Duodenal mucosa (tissue), 2 donors: ENCODE data around the gene PDXK.

Experiments
- H3K27ac ChIP-seq: one replicate; pipeline ENCODE4 v1.7.0; 2013; ENCODE audit warnings: low read depth, low read length
- H3K27me3 ChIP-seq, 2 donors: one replicate each; pipeline ENCODE4 v1.7.0; 2013; ENCODE audit warnings: low read length in 2 of 2, control low read depth in 1 of 2; ENCODE audit not compliant: insufficient read depth in 2 of 2, control insufficient read depth in 1 of 2
- H3K36me3 ChIP-seq, 2 donors: one replicate each; pipeline ENCODE4 v1.7.0; 2013; ENCODE audit warnings: low read length in 2 of 2, control low read depth in 1 of 2; ENCODE audit not compliant: insufficient read depth in 2 of 2, control insufficient read depth in 1 of 2
- H3K4me1 ChIP-seq, 2 donors: one replicate each; pipeline ENCODE4 v1.7.0; 2013; ENCODE audit warnings: low read length in 2 of 2, control low read depth in 1 of 2; ENCODE audit not compliant: insufficient read depth in 2 of 2, control insufficient read depth in 1 of 2
- H3K4me3 ChIP-seq, 2 donors: one replicate each; pipeline ENCODE4 v1.7.0; 2013; ENCODE audit warnings: low read length in 2 of 2, low read depth in 1 of 2
- H3K9ac ChIP-seq, 2 donors: one replicate each; pipeline ENCODE4 v1.7.0; 2013; ENCODE audit warnings: low read length in 2 of 2, low read depth in 1 of 2
- H3K9me3 ChIP-seq, 2 donors: one replicate each; pipeline ENCODE4 v1.7.0; 2013; ENCODE audit warnings: low read length in 2 of 2, control low read depth in 1 of 2; ENCODE audit not compliant: control insufficient read depth in 1 of 2

PDXK gene

DNA sequence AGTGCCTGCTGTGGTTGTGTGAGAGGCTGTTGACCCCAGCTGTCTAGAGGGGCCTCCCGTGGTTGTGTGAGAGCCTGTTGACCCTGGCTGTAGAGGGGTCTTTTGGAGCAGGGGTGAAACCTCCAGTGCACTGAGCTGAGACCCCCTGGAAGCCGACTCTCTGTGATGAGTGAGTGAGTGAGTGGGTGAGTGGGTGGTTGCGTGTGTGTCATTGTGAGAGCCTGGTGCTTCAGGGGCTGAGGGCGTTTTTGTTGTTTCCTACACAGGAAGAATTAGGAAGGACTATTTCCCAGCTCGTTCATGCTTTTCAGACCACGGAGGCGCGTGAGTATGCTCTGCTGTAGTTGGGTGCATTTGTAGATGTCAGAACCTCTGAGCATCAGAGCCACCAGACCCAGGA, 73.5 kb downstream of the PDXK start:
- Histone ChIP-seq H3K36me3 (peaks cover 22 to 57% of the 10 kb centered on the region in 2 donors), H3K9ac (no peak overlapping the region), H3K9me3 (no peaks in the 10 kb centered on the region), H3K27ac (no peak overlapping the region), H3K4me3 (no peak overlapping the region), H3K27me3 (no peaks in the 10 kb centered on the region), H3K4me1 (peaks cover 14 to 18% of the 10 kb centered on the region in 2 donors)

DNA sequence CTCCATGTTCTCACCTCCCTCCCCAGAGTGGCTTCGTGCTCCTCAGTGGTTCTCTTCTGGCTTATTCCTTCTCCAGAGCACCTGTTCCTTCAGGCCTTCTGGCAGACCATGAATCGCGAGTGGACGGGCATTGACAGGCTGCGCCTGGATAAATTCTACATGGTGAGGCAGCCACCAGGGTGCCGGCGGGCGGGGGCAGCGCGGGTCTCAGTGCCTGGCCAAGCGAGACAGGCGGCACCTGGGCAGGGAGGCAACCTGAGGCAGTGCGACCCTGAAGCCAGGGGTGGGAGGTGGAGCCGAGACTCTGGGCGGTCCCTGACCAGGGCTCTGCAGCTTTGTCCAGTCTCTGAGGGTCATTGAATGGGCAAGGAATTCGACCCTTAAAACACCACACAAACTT, 74.3 kb downstream of the PDXK start:
- Histone ChIP-seq H3K9me3 (no peaks in the 10 kb centered on the region), H3K4me1 (peaks cover 14 to 18% of the 10 kb centered on the region in 2 donors), H3K9ac (no peak overlapping the region), H3K36me3 (peaks cover 26 to 65% of the 10 kb centered on the region in 2 donors), H3K27me3 (no peaks in the 10 kb centered on the region), H3K4me3 (no peak overlapping the region), H3K27ac (no peak overlapping the region)

DNA sequence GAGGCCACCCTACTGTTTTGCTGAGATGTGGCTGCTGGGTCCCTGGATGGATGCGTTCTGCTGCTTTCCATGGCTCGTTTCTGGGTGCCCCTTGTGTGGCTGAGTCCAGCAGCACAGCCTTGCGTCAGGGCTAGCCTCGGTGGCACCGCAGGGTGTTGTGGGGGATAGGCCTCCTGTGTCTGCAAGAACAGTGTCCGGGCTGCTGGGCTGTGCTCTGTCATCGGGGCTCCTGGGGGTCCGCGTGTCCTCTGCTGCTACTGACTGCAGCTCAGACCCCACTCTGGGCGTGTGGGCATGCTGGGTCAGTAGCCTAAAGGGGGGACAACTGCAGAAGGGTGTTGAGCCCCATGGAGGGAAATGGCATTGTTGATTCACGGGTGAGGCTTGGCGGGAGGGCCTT, 75.4 kb downstream of the PDXK start:
- H3K27ac ChIP-seq, result no peak overlapping the region
- no peak overlapping the region for H3K4me3 ChIP-seq
- peaks cover 14 to 15% of the 10 kb centered on the region in 2 donors for H3K4me1 ChIP-seq
- no peak overlapping the region for H3K9ac ChIP-seq
- H3K27me3 ChIP-seq, result no peaks in the 10 kb centered on the region
- peaks cover 35 to 76% of the 10 kb centered on the region in 2 donors for H3K36me3 ChIP-seq
- no peaks in the 10 kb centered on the region for H3K9me3 ChIP-seq

GRCh38 chr21:43794857-43795256, 75.9 kb downstream of the PDXK start:
- Histone ChIP-seq H3K27ac (no peak overlapping the region), H3K4me3 (no peak overlapping the region), H3K9ac (no peak overlapping the region), H3K4me1 (peaks cover 14% of the 10 kb centered on the region in 2 donors), H3K27me3 (no peaks in the 10 kb centered on the region), H3K9me3 (no peaks in the 10 kb centered on the region), H3K36me3 (peaks cover 37 to 81% of the 10 kb centered on the region in 2 donors)

DNA sequence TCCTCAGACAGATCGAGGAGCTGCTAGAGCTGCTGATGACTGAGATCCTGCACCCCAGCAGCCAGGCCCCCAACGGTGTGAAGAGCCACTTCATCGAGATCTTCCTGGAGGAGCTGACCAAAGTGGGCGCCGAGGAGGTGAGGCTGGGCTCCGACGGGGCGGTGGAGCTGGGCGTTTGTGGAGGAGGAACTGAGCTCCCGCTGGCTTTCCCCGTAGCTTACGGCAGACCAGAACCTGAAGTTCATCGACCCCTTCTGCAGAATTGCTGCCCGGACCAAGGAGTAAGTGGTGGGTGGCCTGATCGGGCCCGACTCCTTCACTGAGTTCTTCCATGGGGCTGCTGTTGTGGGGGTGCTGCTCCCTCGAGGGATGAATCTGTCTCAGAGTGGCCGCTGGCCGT, 78.5 kb downstream of the PDXK start:
- Histone ChIP-seq H3K27ac (no peak overlapping the region), H3K9me3 (no peaks in the 10 kb centered on the region), H3K27me3 (no peaks in the 10 kb centered on the region), H3K4me3 (no peak overlapping the region), H3K9ac (no peak overlapping the region), H3K4me1 (no peaks in the 10 kb centered on the region), H3K36me3 (peaks cover 38 to 99% of the 10 kb centered on the region in 2 donors)

DNA sequence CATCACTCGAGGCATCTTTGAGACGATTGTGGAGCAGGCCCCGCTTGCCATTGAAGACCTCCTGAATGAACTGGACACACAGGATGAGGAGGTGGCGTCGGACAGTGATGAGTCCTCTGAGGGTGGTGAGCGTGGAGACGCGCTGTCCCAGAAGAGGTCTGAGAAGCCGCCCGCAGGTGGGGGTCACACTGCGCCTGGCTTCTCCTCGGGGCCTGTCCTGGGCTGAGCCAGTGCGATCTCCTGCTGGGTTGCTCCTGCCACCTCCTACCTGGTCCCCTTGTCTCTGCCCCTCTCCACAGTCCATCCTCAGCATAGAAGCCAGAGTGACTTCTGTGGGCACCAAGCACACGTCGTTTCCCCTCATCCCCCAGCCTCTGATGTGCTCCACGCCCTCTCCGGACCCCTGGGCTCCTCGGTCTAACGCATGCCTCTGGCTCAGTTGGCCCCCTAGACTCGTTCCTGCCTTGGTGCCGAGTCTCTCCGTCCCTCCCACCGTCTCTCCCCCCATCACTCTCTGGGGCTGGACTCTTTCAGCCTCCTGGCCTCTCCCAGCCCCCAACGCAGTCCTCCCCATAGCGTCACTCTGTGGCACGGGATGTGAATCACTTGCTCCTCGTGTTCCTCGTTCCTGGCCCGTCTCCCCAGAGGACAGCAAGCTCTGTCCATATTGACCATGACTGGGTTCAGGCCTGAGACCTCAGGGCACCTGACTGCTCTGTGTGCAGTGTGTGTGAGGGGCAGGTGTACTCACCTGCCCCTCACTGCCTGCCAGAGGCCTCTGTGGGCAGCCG, 79.2 kb downstream of the PDXK start:
- Histone ChIP-seq H3K9ac (no peak overlapping the region), H3K36me3 (peaks cover 37 to 99% of the 10 kb centered on the region in 2 donors), H3K9me3 (no peaks in the 10 kb centered on the region), H3K4me3 (no peak overlapping the region), H3K27me3 (no peaks in the 10 kb centered on the region), H3K4me1 (no peaks in the 10 kb centered on the region), H3K27ac (no peak overlapping the region)

DNA sequence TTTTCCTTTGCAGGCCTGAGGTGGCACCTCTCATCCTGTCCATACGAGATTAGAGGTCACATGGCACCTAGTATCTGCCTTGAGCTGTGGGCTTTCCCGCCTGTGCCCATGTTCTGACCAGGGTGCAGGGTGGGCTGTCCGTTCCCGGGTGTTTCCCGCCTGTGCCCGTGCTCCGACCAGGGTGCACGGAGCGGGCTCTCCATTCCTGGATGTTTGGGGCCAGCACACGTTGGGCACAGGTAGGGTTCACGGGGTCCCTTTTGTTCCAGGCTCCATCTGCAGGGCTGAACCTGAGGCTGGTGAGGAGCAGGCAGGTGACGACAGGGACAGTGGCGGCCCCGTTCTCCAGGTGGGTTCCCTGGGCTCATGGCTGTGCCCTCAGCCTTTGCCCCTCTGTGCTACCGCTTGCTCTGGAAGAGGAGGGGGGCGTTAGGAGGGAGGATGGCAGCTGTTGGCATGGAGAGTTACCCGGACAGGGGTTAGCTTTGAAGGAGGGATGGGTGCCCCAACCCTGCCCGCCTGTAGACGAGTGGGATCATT, 80.4 kb downstream of the PDXK start:
- Histone ChIP-seq H3K4me1 (no peaks in the 10 kb centered on the region), H3K9ac (no peak overlapping the region), H3K9me3 (no peaks in the 10 kb centered on the region), H3K4me3 (no peak overlapping the region), H3K36me3 (peaks cover 35 to 97% of the 10 kb centered on the region in 2 donors), H3K27ac (no peak overlapping the region), H3K27me3 (no peaks in the 10 kb centered on the region)

GRCh38 chr21:43800124-43800523, 81.2 kb downstream of the PDXK start:
- no peaks in the 10 kb centered on the region for H3K9me3 ChIP-seq
- peaks cover 32 to 90% of the 10 kb centered on the region in 2 donors for H3K36me3 ChIP-seq

DNA sequence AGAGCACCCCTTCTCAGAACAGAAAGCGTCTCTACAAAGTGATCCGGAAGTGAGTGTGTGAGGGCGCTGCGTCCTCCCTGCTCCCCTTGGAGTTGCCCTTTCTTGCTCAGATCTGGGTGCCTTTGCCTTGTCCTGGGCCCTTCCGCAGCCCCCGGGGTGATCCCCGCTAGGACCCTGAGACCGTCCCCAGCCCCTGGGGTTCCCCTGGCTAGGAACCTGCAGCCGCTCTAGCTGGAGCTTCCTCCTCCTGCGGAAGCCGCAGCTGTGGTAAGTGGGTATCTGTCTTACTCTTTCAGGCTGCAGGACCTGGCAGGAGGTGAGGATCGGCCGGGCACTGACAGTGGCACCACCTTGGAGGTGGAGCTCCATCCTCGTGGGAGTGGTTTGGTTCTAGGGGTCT, 81.6 kb downstream of the PDXK start:
- no peaks in the 10 kb centered on the region for H3K27me3 ChIP-seq
- no peaks in the 10 kb centered on the region for H3K4me1 ChIP-seq
- H3K9me3 ChIP-seq, result no peaks in the 10 kb centered on the region
- peaks cover 32 to 85% of the 10 kb centered on the region in 2 donors for H3K36me3 ChIP-seq
- H3K9ac ChIP-seq, result no peak overlapping the region
- H3K27ac ChIP-seq, result no peak overlapping the region
- H3K4me3 ChIP-seq, result no peak overlapping the region

More at GRCh38 chr21:43800124-43800523, 81.2 kb downstream of the PDXK start:
- no peak overlapping the region for H3K4me3 ChIP-seq
- no peaks in the 10 kb centered on the region for H3K27me3 ChIP-seq
- H3K9ac ChIP-seq, result no peak overlapping the region
- no peaks in the 10 kb centered on the region for H3K4me1 ChIP-seq
- H3K27ac ChIP-seq, result no peak overlapping the region

DNA sequence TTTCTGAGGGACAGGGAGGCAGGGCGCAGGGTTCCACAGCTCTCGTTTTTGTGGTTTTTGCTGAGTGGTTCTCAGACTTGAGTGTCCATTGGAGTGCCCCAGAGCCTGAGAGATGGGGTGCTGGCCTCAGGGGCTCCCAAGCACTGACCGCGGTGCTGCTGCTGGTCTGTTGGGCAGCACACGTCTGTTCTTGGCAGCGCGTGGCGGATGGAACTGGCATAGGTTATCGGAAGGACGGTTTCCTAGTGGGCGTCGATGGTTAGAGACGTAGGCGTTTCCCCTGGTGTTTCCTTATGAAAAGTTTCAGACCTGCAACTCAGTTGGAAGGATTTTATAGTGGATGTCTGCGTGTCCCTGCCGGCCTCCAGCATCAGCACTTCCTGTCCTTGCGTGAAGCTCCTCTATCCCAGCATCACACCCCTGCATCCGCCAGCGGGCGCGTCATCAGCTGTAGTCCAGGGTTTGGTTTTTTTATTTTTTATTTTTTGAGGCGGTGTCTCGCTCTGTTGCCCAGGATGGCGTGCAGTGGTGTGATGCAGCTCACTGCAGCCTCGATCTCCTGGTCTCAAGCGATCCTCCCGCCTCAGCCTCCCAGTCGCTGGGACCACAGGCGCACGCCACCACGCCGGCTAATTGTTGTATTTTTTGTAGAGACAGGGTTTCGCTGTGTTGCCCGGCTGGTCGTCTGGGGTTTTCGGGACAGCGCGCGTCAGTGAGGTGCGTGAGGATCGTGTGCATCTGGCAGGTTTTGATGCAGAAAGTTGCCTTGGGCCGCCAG, 82.3 kb downstream of the PDXK start:
- H3K4me3 ChIP-seq, result no peak overlapping the region
- H3K27me3 ChIP-seq, result no peaks in the 10 kb centered on the region
- H3K9ac ChIP-seq, result no peak overlapping the region
- no peak overlapping the region for H3K27ac ChIP-seq
- H3K4me1 ChIP-seq, result no peaks in the 10 kb centered on the region
- H3K9me3 ChIP-seq, result no peaks in the 10 kb centered on the region
- peaks cover 32 to 83% of the 10 kb centered on the region in 2 donors for H3K36me3 ChIP-seq
